Stimulated activated CD4-positive, alpha-beta T cell treated with anti-CD3 and anti-CD28 coated beads, Interleukin-2, amount 100 ng/mL, for 24 hours (primary cell): Measurements from ENCODE around the gene ZDHHC8.
"Not testable (repeated sequence)": the region's sequence is repeated elsewhere in the genome, so short reads cannot be mapped to it uniquely, and the experiment has no call there.

Experiments
- DNase-seq, 2 donors: peaks; one replicate each; pipeline ENCODE4 v3.0.0-alpha.2; 2020

Gene ZDHHC8

GRCh38 chr22:20145206-20145831, 13.7 kb downstream of the ZDHHC8 start:
- no peak for DNase-seq

- DNase-seq, result no peak
Measured at GRCh38 chr22:20145832-20146223, 14.2 kb downstream of the ZDHHC8 start.

- DNase-seq, result no peak
Measured at GRCh38 chr22:20146777-20147176, 15.2 kb downstream of the ZDHHC8 start.

- DNase-seq, result no peak
Measured at GRCh38 chr22:20147237-20147988, 15.8 kb downstream of the ZDHHC8 start.

- DNase-seq, result no peak
Measured at GRCh38 chr22:20148414-20148813, 16.8 kb downstream of the ZDHHC8 start.

- no peak for DNase-seq
Measured at GRCh38 chr22:20149257-20150250, 17.9 kb downstream of the ZDHHC8 start.

GRCh38 chr22:20150381-20151275, 19.0 kb downstream of the ZDHHC8 start, which contains the start of gene CCDC188:
Gene CCDC188 (minus strand): TSS chr22:20151055. CDS start chr22:20150986, 69 bp downstream.
- no peak for DNase-seq

GRCh38 chr22:20151276-20151588, 19.6 kb downstream of the ZDHHC8 start:
- DNase-seq, result no peak

- DNase-seq, result no peak
Measured at GRCh38 chr22:20152464-20152890, 20.9 kb downstream of the ZDHHC8 start.

GRCh38 chr22:20153945-20154344, 22.3 kb downstream of the ZDHHC8 start:
- DNase-seq, result no peak

GRCh38 chr22:20154602-20155187, 23.1 kb downstream of the ZDHHC8 start:
- DNase-seq, result no peak

GRCh38 chr22:20155330-20156041, 23.9 kb downstream of the ZDHHC8 start:
- DNase-seq, result no peak

GRCh38 chr22:20156042-20156389, 24.4 kb downstream of the ZDHHC8 start:
- no peak for DNase-seq

GRCh38 chr22:20156611-20157429, 25.2 kb downstream of the ZDHHC8 start:
- peak; percentile 93 to 95 for DNase-seq

GRCh38 chr22:20157430-20158183, 26.0 kb downstream of the ZDHHC8 start:
- no peak for DNase-seq

GRCh38 chr22:20158391-20159036, 26.9 kb downstream of the ZDHHC8 start:
- no peak for DNase-seq

- no peak for DNase-seq
Measured at GRCh38 chr22:20159076-20159475, 27.5 kb downstream of the ZDHHC8 start.

GRCh38 chr22:20159531-20159930, 27.9 kb downstream of the ZDHHC8 start:
- DNase-seq, result not testable (repeated sequence)

GRCh38 chr22:20160041-20160440, 28.4 kb downstream of the ZDHHC8 start:
- no peak for DNase-seq
